ENCODE data around the gene ABLIM2.

ABLIM2 gene

DNA sequence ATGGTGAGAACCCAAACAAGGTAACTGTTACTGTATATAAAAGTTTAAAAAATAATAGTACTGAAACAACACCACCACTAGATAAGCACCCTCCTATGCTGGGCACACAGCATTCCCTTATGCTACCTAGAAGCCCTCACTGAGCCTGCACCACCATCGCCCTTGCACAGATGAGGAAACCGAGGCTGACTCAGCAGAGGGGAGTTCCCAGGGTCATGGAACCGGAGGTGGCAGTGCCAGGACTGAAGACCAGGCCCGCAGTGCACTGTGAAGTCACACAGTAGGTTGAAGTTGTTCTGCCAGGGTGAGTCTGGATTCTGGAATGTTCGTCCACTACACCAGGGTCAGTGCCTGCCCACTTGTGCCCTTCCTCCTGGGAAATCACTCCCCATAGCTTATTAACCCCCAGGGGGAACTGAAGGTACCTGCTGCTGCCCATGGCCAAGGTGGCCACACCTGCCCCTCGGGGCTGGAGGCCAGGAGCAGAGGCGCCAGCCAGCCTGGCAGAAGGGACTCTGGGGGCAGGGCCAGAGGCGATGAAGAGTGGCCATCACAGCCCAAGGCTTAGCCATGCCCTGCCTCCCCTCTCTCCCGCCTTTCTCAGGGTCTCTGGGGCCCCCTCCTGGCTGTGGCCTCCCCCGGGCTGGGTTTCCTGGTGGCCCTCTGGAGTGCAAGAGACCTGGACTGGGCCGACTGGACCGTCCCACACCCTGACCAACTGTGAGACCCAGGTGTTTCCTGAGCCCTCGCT is 15.1 kb upstream of the ABLIM2 start:
- no peak for DNase-seq

DNA sequence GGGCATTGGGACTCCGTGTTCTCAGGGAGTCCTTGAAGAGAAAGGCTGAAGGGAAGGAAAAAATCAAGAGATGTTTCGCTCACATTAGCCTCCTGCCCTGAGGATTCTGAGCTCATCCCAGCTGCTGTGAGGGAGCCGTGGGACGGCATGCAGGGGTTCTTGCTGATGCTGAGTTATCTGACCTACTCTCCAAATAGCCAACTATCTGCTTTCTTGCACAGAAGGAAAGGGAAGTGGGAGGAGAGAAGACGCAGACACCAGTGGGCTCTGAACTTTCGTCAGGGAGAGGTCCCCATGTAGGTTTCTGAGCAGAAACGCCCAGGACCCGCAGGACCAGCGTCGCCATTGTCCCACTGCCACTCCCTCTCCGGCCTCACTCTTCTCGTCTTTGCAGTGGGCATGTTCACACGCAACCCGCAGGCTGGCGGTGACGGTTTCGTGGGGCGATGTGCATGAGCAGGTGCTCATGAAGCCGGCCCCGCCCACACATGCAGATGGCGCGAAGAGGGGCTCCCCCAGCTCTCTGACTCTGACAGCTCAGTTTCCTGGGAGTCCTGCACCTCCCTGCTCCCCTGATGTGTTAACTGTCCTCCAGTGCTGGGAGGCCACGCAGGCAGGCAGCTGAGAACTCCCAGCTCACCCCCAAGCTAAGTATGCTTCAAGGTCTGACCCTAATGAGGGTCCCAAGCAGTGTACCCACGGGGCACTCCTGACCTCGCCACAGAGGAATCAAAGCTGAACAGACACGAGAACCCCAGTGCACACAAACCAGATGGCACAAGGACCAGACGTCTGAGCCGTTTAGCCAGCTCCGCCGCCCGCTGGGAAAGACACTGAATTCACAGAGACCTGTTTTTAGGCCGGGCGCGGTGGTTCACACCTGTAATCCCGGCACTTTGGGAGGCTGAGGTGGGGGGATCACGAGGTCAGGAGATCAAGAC is 13.6 kb upstream of the ABLIM2 start:
- DNase-seq = peak; percentile 16 to 27

DNA sequence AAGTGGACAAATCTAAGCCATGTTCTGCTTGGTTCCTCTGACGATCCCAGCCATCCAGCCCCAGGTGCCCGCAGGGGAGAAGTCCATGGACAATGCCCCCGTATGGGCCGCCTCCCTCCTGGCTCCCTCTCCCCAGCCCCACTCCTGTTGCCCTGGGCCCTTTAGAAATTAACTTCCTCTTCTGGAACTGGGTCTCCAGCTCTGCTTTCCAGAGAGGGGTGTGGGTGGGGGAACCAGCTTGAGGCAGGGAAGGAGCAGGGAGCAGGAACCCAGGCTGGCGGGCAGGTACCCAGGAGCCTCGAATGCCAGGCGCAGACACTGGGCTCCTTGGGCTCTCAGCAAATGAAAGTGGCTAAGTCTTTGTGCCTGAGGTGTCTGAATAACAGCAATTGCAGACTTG is 12.7 kb upstream of the ABLIM2 start:
- DNase-seq = no peak

DNA sequence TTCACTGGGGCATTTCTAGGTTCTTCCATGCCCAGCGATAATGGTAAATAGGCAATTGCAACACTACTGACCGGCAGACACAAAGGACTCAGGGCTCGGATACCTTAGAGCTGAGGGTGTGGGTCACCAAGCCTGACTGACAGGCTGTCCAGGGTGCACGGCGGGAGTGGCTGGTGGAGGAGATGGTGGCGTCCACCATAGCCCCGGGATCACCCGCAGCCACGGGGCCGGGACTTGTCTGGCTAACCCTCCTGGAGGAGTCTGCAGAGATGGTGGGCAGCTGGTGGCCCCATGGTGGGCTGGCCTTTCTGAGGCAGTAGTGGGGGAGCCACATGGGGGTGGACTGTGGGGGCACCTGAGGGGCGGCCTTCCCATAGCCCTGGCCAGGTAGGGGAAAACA is 11.7 kb upstream of the ABLIM2 start:
- DNase-seq = no peak

DNA sequence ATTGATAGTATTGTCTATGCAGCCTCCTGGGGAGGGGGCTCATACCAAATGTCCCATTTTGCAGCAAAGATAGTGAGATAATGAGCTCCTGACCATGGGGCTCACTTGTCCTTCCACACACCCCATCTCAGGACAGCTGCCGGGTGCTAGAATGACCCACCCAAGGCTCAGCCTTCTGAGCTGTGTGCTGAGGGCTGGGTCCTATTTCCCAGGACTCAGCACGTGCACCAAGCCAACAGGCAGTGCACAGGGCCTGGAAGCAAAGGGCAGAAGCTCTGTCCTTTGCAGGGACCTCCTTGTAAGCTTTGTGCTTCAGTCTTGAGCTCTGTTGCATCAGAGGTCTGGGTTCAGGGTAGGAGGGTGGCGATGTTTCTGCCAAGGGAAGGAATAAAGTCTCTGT is 11.2 kb upstream of the ABLIM2 start:
- no peak for DNase-seq

DNA sequence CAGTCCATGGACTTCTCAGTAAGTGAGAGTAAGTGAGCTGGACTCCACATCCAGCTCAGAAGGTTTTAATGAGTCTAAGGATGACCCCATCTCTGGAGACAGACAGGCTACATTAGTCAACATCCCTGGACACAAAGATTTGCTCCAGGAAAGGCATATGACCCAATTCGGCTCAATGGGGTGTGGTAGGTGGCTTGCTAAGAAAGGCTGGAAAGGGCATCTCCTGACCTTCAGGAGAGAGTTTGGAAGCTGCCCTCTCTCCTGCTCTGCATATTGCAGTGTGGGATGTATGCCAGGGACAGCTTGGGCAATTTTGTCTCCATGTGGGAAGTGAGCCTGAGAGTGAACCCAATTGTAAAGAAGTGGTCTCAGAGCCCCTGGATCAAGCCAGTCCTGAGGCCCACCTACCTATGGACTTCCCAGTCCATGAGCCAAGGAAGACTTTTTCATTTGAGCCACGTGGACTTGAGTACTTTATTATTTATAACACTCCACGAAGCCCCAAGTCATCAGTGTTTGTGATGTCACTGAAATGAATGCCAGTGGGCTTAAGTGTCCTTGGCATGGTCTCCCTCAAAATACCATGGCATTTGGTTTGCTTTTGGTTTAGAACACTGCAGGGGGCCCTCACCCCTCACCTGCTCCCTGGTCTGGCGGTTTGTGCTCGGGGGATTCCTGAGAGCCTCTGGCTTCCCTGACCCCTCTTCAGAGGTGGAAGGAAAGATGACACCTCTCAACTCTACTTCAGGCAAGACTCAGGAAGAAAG is 10.4 kb upstream of the ABLIM2 start:
- DNase-seq = no peak

DNA sequence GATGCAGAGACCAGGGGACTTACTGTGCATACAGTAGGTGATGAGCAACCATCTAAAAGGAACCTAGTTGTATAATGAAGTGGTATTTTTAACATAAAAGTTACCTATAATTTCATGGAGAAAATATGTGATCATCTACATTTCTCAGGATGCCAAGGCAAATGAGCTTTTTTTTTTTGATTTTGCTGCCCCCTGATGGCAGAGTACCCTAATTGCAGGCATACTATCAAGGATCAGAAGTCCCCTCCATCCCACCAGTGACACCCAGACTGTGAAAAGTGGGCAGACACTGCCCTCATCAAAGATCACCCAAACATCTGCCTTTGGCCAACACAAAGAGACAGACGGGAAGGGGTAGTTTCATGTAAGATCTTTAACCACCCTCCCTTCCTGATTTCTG is 9.6 kb upstream of the ABLIM2 start:
- DNase-seq = no peak

DNA sequence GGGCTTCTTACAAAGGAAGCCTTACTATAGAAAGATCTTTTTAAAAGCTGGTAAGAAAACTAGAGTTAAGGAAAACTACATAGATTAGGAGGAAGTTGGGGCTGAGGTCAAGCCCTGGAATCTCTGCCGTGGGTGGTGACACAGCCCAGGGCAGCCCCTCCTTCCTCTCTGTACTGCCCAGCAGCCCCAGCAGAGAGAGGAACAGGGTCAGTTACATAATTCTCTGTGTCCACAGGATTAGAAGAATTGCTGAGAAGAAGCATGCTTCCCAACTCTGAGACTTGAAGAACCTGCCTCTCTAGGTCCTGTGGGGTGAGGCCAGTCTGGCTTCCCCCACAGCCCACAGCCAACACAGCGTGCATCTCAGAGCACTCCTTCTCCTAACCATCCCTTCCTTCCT is 9.2 kb upstream of the ABLIM2 start:
- DNase-seq = no peak

DNA sequence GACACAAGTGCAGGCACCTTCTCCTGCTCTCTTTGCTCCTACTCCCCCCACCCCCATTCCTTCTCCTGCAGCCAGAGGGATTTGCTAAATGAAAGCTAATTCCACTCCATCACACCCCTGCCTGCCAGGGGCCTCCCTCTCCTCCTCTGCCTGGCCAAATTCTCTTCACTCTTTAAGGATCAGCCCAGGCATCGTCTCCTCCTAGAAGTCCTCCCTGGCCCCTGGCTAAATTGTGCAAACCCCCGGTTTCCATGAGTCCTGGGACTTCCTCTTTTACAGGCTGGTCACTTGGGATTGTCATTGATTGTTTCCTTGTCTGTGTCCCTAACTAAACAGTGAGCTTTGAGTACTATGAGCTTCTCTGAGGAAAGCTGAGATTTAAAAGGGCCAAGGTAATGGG is 8.7 kb upstream of the ABLIM2 start:
- DNase-seq = no peak

DNA sequence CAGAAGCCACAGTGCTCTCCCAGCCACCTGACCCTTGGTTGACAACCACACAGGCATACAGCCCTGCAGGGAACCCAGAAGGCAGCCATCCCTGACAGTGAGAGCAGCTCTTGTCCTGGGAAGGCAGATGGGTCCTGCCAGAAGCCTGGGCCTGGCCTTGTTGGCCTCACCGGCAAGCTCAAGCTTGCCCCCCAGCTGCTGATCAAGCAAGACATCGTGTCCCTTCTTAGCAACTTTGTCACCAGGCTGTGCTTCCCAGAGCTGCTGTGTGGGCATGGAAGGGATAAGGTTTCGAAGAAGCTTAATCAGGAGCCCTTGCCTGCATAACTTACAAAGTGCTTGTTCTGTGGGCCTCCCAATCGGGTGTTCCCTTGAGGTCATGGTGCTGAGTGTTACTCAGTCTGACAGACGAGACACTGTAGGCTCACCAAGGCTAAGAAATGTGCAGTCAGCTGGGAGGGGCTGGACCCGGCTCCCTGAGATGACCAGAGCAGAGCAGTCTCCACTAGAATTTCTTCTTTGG is 6.8 kb upstream of the ABLIM2 start:
- no peak for DNase-seq

DNA sequence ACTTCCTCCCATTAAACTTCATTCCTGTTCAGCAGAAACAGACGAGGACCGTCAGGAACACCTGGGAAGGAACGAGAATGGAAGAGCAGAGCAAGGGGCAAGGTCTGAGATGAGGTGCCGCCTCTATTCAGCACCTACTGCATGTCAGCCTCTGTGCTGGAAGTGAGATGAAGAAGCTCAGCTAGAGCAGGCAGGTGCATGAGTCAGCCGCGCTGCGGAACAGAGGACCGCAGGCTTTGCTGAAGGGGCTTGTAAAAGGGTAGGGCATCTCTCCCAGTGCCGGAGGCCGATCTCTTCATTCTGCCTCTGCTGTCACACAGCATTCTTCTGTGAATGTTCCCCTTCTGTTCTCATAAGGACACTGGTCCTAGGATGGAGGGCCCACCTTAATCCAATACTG is 6.1 kb upstream of the ABLIM2 start:
- no peak for DNase-seq

DNA sequence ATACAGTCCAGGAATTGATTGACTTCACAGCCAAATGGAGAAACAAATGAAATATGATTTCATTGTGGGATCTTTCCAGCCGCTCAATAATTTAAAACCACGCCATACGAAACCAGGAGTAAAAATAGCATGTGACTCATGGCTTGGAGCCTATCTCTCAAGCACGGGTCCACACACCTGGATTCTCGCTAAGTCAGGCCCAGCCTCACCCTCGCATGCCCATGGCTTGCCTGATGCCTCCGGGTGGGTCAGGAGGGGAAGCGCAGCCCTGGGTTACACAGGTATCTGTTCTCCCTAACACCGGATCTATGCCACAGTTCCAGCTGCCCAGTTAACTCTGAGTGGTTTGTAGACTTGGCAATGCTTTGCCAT is 5.6 kb upstream of the ABLIM2 start:
- DNase-seq = no peak

DNA sequence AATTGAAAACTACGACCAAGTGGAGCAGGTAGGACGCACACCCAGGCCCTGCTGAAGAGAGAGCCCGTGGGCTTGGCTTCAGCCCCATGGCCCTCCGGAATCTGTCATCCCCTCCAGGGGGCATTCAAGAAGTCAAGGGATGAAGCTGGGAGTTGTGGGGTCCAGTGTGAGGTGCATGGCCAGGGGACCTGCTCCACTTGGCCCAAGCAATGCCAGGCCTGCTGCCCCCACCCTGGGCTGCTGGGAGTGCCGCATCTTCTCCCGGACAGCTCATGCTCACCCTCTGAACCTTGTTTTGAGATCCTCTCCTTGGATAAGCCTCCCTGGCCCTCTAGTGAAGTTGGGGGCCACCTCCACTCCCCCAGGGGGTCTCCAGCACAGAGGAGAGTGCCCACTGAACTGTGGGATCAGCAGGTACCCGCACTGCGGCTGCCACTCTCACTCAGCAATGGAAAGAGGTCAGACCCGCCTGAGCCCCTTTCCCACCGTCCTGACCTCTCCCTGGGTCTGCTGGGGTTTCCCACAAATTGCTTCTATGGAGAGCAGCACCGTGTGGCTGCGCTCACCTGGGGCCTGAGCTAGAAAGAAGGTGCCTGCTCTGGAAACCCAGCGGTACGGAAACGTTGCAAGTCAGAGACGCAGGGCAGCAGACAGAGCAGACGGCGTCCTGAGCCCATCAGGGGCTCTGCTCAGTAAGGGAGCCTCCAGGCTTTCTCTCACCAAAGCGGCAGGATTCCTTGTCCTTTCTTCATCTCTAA is 5.0 kb upstream of the ABLIM2 start:
- DNase-seq = no peak

DNA sequence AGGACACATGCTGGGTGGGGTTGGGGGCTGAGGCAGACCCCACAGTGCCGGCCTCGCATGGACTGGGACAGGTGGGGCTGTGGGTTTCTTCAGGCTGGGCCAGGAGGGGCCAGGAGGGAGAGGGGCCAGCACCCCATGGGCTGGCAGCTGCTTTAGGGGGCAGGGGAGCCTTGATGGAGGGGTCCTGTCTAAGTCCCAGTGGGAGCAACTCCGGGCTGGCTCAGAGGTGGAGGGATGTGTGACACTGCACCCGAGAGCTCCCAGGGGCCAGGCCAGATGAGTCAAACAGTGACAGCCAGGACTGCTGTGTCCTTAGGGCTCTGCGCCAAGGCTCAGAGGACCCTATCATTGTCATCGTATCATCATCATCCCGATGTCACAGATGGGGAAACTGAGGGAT is 4.4 kb upstream of the ABLIM2 start:
- DNase-seq = no peak

DNA sequence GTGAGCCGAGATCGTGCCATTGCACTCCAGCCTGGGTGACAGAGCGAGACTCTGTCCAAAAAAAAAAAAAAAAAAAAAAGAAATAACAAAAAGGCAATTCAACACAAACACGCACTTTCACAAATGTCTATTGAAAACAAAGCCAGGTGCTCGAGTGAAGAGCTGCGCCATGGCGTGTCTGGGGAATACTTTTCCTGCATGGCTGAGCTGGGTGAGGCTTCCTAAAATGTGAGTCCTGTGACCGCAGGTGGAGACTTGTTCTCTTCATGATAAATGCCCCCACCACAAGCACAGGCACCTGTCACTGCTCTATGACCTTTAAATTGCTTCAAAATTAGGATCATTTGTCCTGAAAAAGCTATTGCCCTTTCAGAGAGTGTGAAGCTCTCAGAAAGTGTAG is 4.0 kb upstream of the ABLIM2 start:
- DNase-seq = no peak

DNA sequence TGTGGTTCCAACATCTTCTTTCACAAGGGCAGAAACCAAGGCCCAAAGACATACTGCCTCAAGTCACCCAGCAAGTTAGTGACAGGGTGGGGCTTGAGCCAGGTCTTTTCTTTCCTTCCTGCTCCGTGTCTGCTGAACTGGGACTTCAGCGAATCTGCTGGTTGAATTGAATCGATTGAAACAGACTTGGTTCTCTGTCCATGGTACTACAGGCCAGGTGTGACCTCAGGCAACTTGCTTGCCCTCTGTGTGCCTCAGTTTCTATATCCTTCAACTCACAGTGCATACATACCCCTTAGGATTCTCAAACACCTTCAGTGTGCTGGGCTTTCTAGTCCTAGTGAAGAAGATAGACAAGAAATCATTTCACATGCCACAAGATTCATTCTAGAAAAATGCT is 2.0 kb upstream of the ABLIM2 start:
- DNase-seq = no peak

DNA sequence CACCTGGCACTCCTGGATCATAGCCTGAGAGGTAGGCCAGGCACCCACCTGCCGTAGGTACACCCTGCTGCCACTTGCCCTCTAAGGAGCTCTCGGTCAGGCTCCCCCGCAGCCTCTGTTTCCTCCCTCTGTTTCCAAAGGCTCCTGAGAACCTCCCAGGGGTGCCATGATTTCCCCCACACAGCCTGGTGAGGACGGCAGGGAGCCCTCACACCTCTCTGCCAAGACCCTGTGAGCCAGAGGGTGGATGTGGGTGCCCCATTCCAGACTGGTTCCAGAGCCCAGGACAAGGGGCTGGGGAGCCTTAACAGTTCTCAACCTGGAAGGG is 1.6 kb upstream of the ABLIM2 start:
- no peak for DNase-seq

DNA sequence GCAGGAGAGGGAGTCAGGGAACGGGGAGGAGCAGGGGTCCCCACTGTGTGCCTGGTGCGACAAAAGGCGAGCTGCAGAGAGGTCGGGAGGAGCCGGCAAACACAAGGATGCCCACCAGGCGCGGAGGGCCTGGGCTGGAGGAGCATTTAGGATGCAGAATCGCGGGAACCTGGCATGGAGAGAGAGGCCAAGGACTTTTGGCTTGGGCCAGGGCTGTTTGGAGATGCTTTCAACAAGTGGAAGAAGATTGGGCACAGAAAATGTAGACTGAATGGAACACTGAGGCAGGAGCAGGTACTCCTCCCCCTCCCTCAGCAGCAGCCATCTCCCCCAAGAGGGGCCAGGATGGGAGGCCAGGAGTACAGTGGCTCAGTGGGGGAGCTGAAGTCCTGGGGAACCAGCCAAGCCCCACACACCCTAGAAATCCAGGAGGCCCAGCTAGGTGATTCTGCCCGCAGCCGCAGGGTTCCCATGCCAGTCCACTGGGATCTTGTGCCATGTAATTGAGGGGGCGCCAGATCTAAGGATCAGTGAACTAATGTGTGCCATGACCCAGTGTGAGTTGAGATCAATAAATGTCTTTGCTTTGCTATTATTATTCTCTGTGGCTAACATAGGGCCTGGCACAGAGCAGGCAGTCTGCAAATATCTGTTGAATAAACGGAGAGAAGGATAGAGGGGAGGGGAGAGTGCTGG is 1.1 kb upstream of the ABLIM2 start:
- DNase-seq = no peak

DNA sequence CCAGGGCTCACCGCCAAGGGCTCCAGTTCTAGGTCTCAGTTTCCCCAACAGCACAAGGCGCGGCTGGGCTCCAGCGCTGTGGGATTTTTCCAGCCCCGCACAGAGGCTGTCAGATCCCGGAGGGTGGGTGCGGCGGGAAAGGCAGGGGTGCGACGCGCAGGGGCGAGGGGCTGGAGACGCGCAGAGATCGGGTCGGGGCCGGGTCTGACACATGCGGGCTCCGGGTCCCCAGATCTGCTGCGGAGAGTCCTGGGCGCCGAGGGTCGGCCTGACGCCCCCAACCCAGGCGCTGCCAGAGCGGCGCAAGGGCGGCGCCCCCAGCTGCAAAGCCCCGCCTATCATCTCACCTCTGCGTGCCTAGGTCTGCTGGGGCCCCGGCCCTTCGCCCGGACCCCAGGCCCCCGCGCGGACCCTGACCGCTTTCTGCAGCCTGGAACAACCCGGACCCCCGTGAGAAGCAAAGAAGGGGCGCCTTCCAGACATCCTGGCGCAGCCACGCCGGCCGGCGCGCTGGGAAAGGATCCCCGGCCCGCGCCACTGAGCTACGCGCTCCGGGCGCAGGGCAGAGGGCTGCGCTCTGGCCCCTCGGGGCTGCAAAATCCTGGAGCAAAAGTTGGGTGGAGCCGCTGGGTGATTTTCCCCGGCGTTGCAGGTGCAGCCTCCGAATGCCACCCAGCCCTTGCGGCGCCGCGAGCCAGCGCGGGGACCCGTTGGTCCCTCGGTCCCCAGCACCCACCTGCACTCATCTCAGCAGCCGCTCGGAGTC is 486 bp downstream of the ABLIM2 start:
- DNase-seq = no peak

DNA sequence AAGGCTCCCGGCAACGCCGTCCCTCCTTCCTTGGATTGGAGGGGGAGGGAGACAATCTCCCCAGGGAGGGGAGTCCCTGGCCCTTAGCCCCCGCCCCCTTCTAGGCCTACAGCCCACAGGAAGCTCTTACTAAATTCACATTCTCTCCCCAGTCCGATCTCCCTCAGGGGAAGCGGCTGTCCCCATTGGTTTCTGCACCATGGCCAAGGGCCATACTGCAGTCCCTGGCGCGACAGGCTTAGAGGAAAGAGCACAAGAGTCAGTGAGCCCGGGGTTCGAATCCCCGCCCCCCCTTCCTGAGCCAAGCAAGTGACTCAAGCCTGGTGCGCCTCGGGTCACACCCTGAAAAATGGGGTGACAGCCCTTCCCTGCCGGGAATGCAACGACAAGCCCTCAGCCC is 1.1 kb downstream of the ABLIM2 start:
- no peak for DNase-seq

DNA sequence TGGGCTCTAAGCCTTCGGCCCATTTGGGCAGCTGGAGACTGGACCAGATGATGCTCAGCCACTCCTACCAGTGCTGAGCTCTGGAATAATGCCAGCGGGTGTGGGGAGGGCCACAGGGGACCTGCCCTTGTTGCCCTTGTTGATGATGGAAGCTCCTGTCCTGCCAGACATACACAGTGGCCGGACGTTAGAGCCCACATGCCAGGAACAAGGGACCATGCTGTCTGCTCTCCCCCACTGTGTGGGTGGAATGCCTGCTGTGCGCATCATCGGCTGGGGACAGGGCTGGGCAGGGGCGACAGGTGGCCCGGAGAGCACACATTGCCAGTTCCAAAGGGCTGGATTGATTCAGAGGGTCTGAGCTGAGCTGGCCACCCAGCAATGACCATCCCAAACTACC is 2.0 kb downstream of the ABLIM2 start:
- no peak for DNase-seq
